DMS153 treated with DMSO at 0.1 percent for 48 hours (cell line): ENCODE results near the gene SLC4A1.

ENCODE experiments used
- DNase-seq: peaks from one replicate; lab custom pipeline; 2025; ENCODE audit not compliant: unreplicated experiment; lab: John Stamatoyannopoulos, UW

Gene SLC4A1

DNA sequence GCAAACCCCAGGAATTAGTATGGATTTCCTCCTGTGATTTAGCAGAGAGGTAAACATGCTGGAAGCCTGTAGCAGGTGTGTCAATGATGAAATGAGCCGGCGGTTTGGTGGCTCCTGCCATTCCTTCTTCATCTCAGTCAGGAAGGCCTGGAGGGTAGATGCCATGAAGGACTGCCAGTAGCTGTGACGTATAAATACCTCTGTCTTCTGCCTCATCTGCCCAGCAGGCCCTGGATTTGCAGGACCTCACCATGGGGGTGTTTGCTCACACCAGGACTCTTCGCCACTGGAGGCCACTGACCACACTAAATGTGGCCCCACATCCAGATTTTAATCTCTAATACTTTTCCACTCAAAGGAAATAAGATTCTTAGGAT, 16.1 kb upstream of the SLC4A1 start:
- no peak for DNase-seq

- no peak for DNase-seq
Observed at GRCh38 chr17:44283344-44284023, 15.5 kb upstream of the SLC4A1 start.

- no peak for DNase-seq
Observed at GRCh38 chr17:44282264-44282663, 14.3 kb upstream of the SLC4A1 start.

GRCh38 chr17:44281570-44281969, 13.6 kb upstream of the SLC4A1 start:
- DNase-seq = no peak

GRCh38 chr17:44280392-44280937, 12.5 kb upstream of the SLC4A1 start:
- DNase-seq = no peak

DNA sequence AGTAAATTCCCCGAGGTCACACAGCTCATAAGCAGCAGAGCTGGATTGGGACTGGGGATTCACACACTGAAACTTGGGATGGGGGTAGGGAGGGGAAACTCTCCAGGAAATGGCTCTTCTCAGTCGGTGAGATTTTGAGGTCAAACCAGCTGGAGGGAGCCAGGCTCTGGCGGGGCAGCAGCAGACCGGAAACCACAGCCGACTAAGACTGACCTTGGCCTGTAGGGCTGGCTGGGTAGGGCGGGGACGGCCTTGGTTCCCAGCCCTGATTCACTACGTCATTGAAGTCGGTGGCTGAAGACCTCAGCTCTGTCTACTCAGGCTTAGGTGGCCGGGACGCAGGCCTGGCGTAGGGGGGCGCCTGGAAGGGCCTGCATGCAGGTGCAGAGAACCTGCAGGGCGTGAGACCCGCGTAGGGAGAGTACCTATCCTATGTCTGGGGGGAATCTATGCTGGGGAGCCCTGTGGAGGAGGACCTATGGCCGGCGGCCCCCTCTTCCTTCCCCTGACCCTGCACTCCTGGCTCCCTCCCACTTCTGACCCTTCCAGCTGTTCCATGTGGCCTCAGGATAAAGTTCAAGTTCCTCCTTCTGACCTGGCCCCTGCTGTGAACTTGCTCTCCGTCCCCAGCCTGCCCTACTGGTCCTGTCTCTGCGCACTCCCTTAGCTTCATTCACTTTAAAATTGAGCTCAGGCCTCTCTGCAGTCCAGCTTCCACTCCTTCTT, 11.9 kb upstream of the SLC4A1 start:
- no peak for DNase-seq

DNA sequence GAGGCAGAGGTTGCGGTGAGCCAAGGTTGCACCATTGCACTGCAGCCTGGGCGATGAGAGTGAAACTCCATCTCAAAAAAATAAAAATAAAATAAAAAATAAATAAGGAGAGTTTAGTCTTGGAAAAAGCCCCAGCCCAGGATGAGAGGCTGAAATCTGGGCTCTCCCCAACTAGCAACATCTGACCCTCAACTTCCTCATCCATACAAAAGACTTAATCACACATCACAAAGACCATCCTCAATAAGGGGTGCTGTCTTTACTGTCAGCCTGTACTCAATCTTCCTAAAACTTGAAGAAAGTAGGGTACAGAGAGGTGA, 11.4 kb upstream of the SLC4A1 start:
- DNase-seq = no peak

- no peak for DNase-seq
Observed at GRCh38 chr17:44277976-44278375, 10.0 kb upstream of the SLC4A1 start.

GRCh38 chr17:44273607-44274006, 5.7 kb upstream of the SLC4A1 start:
- DNase-seq = no peak

DNA sequence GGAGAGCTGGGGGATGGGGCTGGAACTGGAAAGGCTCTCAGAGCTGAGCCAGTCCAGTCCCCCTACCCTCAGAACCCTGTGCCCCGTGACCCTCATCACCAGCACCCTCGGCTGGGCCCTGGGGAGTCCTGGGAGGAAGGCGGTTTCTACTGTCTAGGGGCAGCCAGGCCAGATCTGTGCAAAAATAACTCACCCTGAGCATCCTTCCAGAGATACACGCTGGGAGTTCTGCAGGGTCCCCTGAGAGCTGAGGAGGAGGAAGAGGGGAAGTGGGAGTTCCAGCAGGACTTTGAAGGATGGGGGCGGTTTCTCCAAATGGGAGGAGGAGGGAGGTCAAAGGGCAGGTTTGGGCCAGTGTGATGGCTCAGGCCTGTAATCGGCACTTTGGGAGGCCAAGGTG, 5.0 kb upstream of the SLC4A1 start:
- DNase-seq = no peak

- DNase-seq = no peak
Observed at GRCh38 chr17:44272321-44272951, 4.5 kb upstream of the SLC4A1 start.

- DNase-seq = no peak
Observed at GRCh38 chr17:44269535-44270240, 1.8 kb upstream of the SLC4A1 start.

GRCh38 chr17:44268709-44269534, 987 bp upstream of the SLC4A1 start:
- no peak for DNase-seq

- no peak for DNase-seq
Observed at GRCh38 chr17:44267165-44267455, 825 bp downstream of the SLC4A1 start.

- DNase-seq = no peak
Observed at GRCh38 chr17:44266402-44267164, 1.4 kb downstream of the SLC4A1 start.

GRCh38 chr17:44263345-44263902, 4.5 kb downstream of the SLC4A1 start:
- no peak for DNase-seq

- no peak for DNase-seq
Observed at GRCh38 chr17:44262654-44263225, 5.2 kb downstream of the SLC4A1 start.

DNA sequence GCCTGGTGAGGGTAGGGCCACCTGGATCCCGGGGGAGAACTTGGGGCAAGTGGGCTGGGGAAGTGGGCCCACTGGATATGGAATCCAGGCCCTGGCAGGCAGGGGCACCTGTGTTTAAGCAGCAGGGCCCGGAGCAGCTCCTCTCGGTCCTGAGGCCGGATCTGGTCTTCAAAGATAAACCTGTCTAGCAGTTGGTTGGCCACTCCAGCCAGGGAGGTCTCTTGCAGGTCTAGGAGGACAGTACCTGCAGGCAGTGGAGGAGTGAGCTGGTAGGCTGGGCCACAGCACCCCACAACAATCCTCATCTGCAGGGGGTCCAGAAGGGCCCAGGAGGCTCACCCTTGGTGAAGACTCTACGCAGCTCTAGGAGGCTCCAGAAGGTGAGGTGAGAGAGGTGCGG, 7.6 kb downstream of the SLC4A1 start:
- DNase-seq = no peak

- DNase-seq = no peak
Observed at GRCh38 chr17:44258811-44259351, 9.1 kb downstream of the SLC4A1 start.
